ENCODE measurements around the gene ROR1. TPM values are rescaled to one million over a fixed set of nuclear protein-coding genes. Genes with fewer than 3 reads are reported as not detected.

ROR1 gene
- total RNA-seq, 2 experiments from 2014 or later, result not detected

GRCh38 chr1:63923302-63923701 lies 149.5 kb downstream of the ROR1 start:
- H3K4me3 Mint-ChIP-seq, result no peak overlapping the region
- no peak overlapping the region for H3K27ac Mint-ChIP-seq
- H3K36me3 Mint-ChIP-seq (ENCODE audit: low read depth), result no peaks in the 10 kb centered on the region
- POLR2A ChIA-PET, result no interaction called here
- H3K27me3 Mint-ChIP-seq, result no peaks in the 10 kb centered on the region
- no peaks in the 10 kb centered on the region for H3K4me1 Mint-ChIP-seq
- CTCF ChIA-PET, result no interaction called here
- H3K9me3 Mint-ChIP-seq, result no peaks in the 10 kb centered on the region
- DNase-seq, result no peak

- CTCF ChIA-PET, result no interaction called here
- no peaks in the 10 kb centered on the region for H3K36me3 Mint-ChIP-seq (ENCODE audit: low read depth)
- no peaks in the 10 kb centered on the region for H3K4me1 Mint-ChIP-seq
- no peaks in the 10 kb centered on the region for H3K9me3 Mint-ChIP-seq
- POLR2A ChIA-PET, result no interaction called here
- no peak overlapping the region for H3K4me3 Mint-ChIP-seq
- no peaks in the 10 kb centered on the region for H3K27me3 Mint-ChIP-seq
- DNase-seq, result no peak
- no peak overlapping the region for H3K27ac Mint-ChIP-seq
These were observed 150.8 kb downstream of the ROR1 start for GRCh38 chr1:63924600-63924999.

- ChIA-PET POLR2A (no interaction called here), CTCF (no interaction called here)
- H3K36me3 Mint-ChIP-seq (ENCODE audit: low read depth), result no peaks in the 10 kb centered on the region
- H3K27ac Mint-ChIP-seq, result no peak overlapping the region
- no peak overlapping the region for H3K4me3 Mint-ChIP-seq
- H3K4me1 Mint-ChIP-seq, result no peaks in the 10 kb centered on the region
- no peak for DNase-seq
- H3K27me3 Mint-ChIP-seq, result no peaks in the 10 kb centered on the region
- H3K9me3 Mint-ChIP-seq, result no peaks in the 10 kb centered on the region
These were observed 154.6 kb downstream of the ROR1 start for GRCh38 chr1:63928186-63929105.

GRCh38 chr1:63929106-63929478 lies 155.3 kb downstream of the ROR1 start:
- Mint-ChIP-seq H3K36me3 (ENCODE audit: low read depth) (no peaks in the 10 kb centered on the region), H3K4me3 (no peak overlapping the region), H3K4me1 (no peaks in the 10 kb centered on the region), H3K9me3 (no peaks in the 10 kb centered on the region), H3K27ac (no peak overlapping the region), H3K27me3 (no peaks in the 10 kb centered on the region)
- ChIA-PET POLR2A (no interaction called here), CTCF (no interaction called here)
- no peak for DNase-seq

- no peak for DNase-seq
- CTCF ChIA-PET, result no interaction called here
- H3K27ac Mint-ChIP-seq, result no peak overlapping the region
- POLR2A ChIA-PET, result no interaction called here
- H3K9me3 Mint-ChIP-seq, result no peaks in the 10 kb centered on the region
- no peaks in the 10 kb centered on the region for H3K36me3 Mint-ChIP-seq (ENCODE audit: low read depth)
- H3K4me1 Mint-ChIP-seq, result no peaks in the 10 kb centered on the region
- no peak overlapping the region for H3K4me3 Mint-ChIP-seq
- H3K27me3 Mint-ChIP-seq, result no peaks in the 10 kb centered on the region
These were observed 157.7 kb downstream of the ROR1 start for GRCh38 chr1:63931468-63931867.

GRCh38 chr1:63934697-63935096 lies 160.9 kb downstream of the ROR1 start:
- Mint-ChIP-seq H3K4me1 (no peaks in the 10 kb centered on the region), H3K27me3 (no peaks in the 10 kb centered on the region), H3K36me3 (ENCODE audit: low read depth) (no peaks in the 10 kb centered on the region), H3K9me3 (no peaks in the 10 kb centered on the region), H3K27ac (no peak overlapping the region), H3K4me3 (no peak overlapping the region)
- no peak for DNase-seq
- ChIA-PET CTCF (interaction anchor here (0.7 to 1.4 kb wide), 3 partner anchors 14 to 88 kb away, joined by 3 to 4 read pairs (median 3); no protein-coding TSS in a partner anchor), POLR2A (interaction anchor here (0.7 kb wide), 1 partner anchor 133 kb away, joined by 3 read pairs; no protein-coding TSS in a partner anchor)

- Mint-ChIP-seq H3K27me3 (no peaks in the 10 kb centered on the region), H3K36me3 (ENCODE audit: low read depth) (no peaks in the 10 kb centered on the region), H3K4me3 (no peak overlapping the region), H3K27ac (no peak overlapping the region), H3K9me3 (no peaks in the 10 kb centered on the region), H3K4me1 (no peaks in the 10 kb centered on the region)
- POLR2A ChIA-PET, result interaction anchor here (0.7 kb wide), 1 partner anchor 133 kb away, joined by 3 read pairs; no protein-coding TSS in a partner anchor
- CTCF ChIA-PET, result interaction anchor here (0.7 to 1.4 kb wide), 3 partner anchors 14 to 88 kb away, joined by 3 to 4 read pairs (median 3); no protein-coding TSS in a partner anchor
- no peak for DNase-seq
These were observed 161.3 kb downstream of the ROR1 start for GRCh38 chr1:63935143-63935542.

GRCh38 chr1:63935553-63935952 lies 161.7 kb downstream of the ROR1 start:
- Mint-ChIP-seq H3K4me3 (no peak overlapping the region), H3K27me3 (no peaks in the 10 kb centered on the region), H3K36me3 (ENCODE audit: low read depth) (no peaks in the 10 kb centered on the region), H3K4me1 (no peaks in the 10 kb centered on the region), H3K9me3 (no peaks in the 10 kb centered on the region), H3K27ac (no peak overlapping the region)
- DNase-seq, result no peak
- ChIA-PET CTCF (interaction anchor here (1.4 kb wide), 1 partner anchor 16 kb away, joined by 3 read pairs; no protein-coding TSS in a partner anchor), POLR2A (no interaction called here)

- H3K4me3 Mint-ChIP-seq, result no peak overlapping the region
- POLR2A ChIA-PET, result no interaction called here
- H3K36me3 Mint-ChIP-seq (ENCODE audit: low read depth), result no peaks in the 10 kb centered on the region
- H3K9me3 Mint-ChIP-seq, result no peaks in the 10 kb centered on the region
- H3K27me3 Mint-ChIP-seq, result no peaks in the 10 kb centered on the region
- H3K4me1 Mint-ChIP-seq, result no peaks in the 10 kb centered on the region
- CTCF ChIA-PET, result no interaction called here
- DNase-seq, result no peak
- H3K27ac Mint-ChIP-seq, result no peak overlapping the region
These were observed 162.5 kb downstream of the ROR1 start for GRCh38 chr1:63936276-63936675.

- Mint-ChIP-seq H3K4me3 (no peak overlapping the region), H3K27ac (no peak overlapping the region), H3K4me1 (no peaks in the 10 kb centered on the region), H3K27me3 (no peaks in the 10 kb centered on the region), H3K9me3 (no peaks in the 10 kb centered on the region), H3K36me3 (ENCODE audit: low read depth) (no peaks in the 10 kb centered on the region)
- CTCF ChIA-PET, result no interaction called here
- POLR2A ChIA-PET, result no interaction called here
- no peak for DNase-seq
These were observed 163.0 kb downstream of the ROR1 start for GRCh38 chr1:63936801-63937200.

GRCh38 chr1:63937461-63938022 lies 163.7 kb downstream of the ROR1 start:
- DNase-seq, result no peak
- H3K27me3 Mint-ChIP-seq, result no peaks in the 10 kb centered on the region
- CTCF ChIA-PET, result no interaction called here
- POLR2A ChIA-PET, result no interaction called here
- H3K36me3 Mint-ChIP-seq (ENCODE audit: low read depth), result no peaks in the 10 kb centered on the region
- H3K27ac Mint-ChIP-seq, result no peak overlapping the region
- no peaks in the 10 kb centered on the region for H3K4me1 Mint-ChIP-seq
- no peaks in the 10 kb centered on the region for H3K9me3 Mint-ChIP-seq
- no peak overlapping the region for H3K4me3 Mint-ChIP-seq

GRCh38 chr1:63940440-63940839 lies 166.6 kb downstream of the ROR1 start:
- ChIA-PET POLR2A (no interaction called here), CTCF (no interaction called here)
- Mint-ChIP-seq H3K9me3 (no peaks in the 10 kb centered on the region), H3K27me3 (peaks cover 3% of the 10 kb centered on the region), H3K4me3 (no peak overlapping the region), H3K4me1 (no peaks in the 10 kb centered on the region), H3K27ac (no peak overlapping the region), H3K36me3 (ENCODE audit: low read depth) (no peaks in the 10 kb centered on the region)
- DNase-seq, result no peak

- CTCF ChIA-PET, result interaction anchor here (1.5 kb wide), 1 partner anchor 8 kb away, joined by 5 read pairs; no protein-coding TSS in a partner anchor
These were observed 169.6 kb downstream of the ROR1 start for GRCh38 chr1:63943393-63943792.

More at GRCh38 chr1:63943393-63943792, 169.6 kb downstream of the ROR1 start:
- Mint-ChIP-seq H3K4me3 (no peak overlapping the region), H3K4me1 (no peaks in the 10 kb centered on the region), H3K9me3 (no peaks in the 10 kb centered on the region), H3K27ac (no peak overlapping the region), H3K27me3 (peaks cover 3% of the 10 kb centered on the region), H3K36me3 (ENCODE audit: low read depth) (no peaks in the 10 kb centered on the region)
- DNase-seq, result no peak
- POLR2A ChIA-PET, result no interaction called here
